WTC11 (cell line): ENCODE results near the gene PSKH1. TPM values are rescaled to one million over a fixed set of nuclear protein-coding genes. Genes with fewer than 3 reads are reported as not detected.

Experiments used
- ATAC-seq: fragments of 200-7000 bp; cut with Tn5 transposase; 2 replicates; pipeline ENCODE4 v1.10.0; 2021; ENCODE audit warnings: mild to moderate bottlenecking, moderate library complexity
- CTCF ChIA-PET: fragments of 300-600 bp; sonication (Branson Sonifier 250); formaldehyde crosslinking; loops from one replicate; lab custom pipeline; 2021; ENCODE audit warnings: antibody characterized with exemption; lab: Charles Lee
- POLR2A ChIA-PET: fragments of 350-600 bp; sonication (Branson Sonifier 250); formaldehyde crosslinking; loops from one replicate; lab custom pipeline; 2021; ENCODE audit warnings: antibody characterized with exemption; lab: Charles Lee
- DNase-seq: peaks from one replicate; pipeline ENCODE4 v3.0.0; 2021; ENCODE audit warnings: low spot score
- H3K27ac Mint-ChIP-seq: 2 replicates; pipeline ENCODE4 v1.8.0; 2021; ENCODE audit warnings: mixed read lengths
- H3K27me3 Mint-ChIP-seq: 2 replicates; pipeline ENCODE4 v1.8.0; 2021; ENCODE audit warnings: low read depth, mild to moderate bottlenecking, moderate library complexity, mixed read lengths
- H3K36me3 Mint-ChIP-seq: 2 replicates; pipeline ENCODE4 v1.8.0; 2021; ENCODE audit warnings: mixed read lengths
- H3K4me1 Mint-ChIP-seq: 2 replicates; pipeline ENCODE4 v1.8.0; 2022; ENCODE audit warnings: mixed read lengths
- H3K4me3 Mint-ChIP-seq: 2 replicates; pipeline ENCODE4 v1.8.0; 2021; ENCODE audit warnings: mild to moderate bottlenecking, moderate library complexity, mixed read lengths
- H3K9me3 Mint-ChIP-seq: 2 replicates; pipeline ENCODE4 v1.8.0; 2021; ENCODE audit warnings: mixed read lengths
- AFF4 ChIP-seq: sonication (generic); formaldehyde crosslinking; IDR thresholded peaks from 2 replicates; pipeline ENCODE4 v1.8.1; 2023; ENCODE audit warnings: mild to moderate bottlenecking, missing genetic modification reagents, borderline replicate concordance
- CREB1 ChIP-seq: sonication (generic); formaldehyde crosslinking; IDR thresholded peaks from 2 replicates; pipeline ENCODE4 v1.8.0; 2023; ENCODE audit warnings: mild to moderate bottlenecking, missing genetic modification reagents
- CREM ChIP-seq: sonication (generic); formaldehyde crosslinking; IDR thresholded peaks from 2 replicates; pipeline ENCODE4 v1.8.1; 2022; ENCODE audit warnings: mild to moderate bottlenecking, missing genetic modification reagents, moderate library complexity
- E2F5 ChIP-seq: sonication (generic); formaldehyde crosslinking; IDR thresholded peaks from 2 replicates; pipeline ENCODE4 v1.8.1; 2022; ENCODE audit warnings: mild to moderate bottlenecking, moderate library complexity, missing genetic modification reagents
- ELF4 ChIP-seq: sonication (generic); formaldehyde crosslinking; IDR thresholded peaks from 2 replicates; pipeline ENCODE4 v1.8.1; 2022; ENCODE audit warnings: low read depth, mild to moderate bottlenecking, moderate library complexity, missing genetic modification reagents
- EMX1 ChIP-seq: fragments of 250-450 bp; sonication (Bioruptor Pico); IDR thresholded peaks from 2 replicates; pipeline ENCODE4 v1.8.0; 2021; ENCODE audit warnings: mild to moderate bottlenecking
- FOXK1 ChIP-seq: sonication (generic); formaldehyde crosslinking; IDR thresholded peaks from 2 replicates; pipeline ENCODE4 v1.8.0; 2022; ENCODE audit warnings: mild to moderate bottlenecking, moderate library complexity, missing genetic modification reagents
- IRF1 ChIP-seq: sonication (generic); formaldehyde crosslinking; IDR thresholded peaks from 2 replicates; pipeline ENCODE4 v1.8.0; 2023; ENCODE audit warnings: missing genetic modification reagents
- MLX ChIP-seq: sonication (generic); formaldehyde crosslinking; IDR thresholded peaks from 2 replicates; pipeline ENCODE4 v1.8.1; 2023; ENCODE audit warnings: mild to moderate bottlenecking, missing genetic modification reagents, moderate library complexity
- NR1H2 ChIP-seq: sonication (generic); formaldehyde crosslinking; IDR thresholded peaks from 2 replicates; pipeline ENCODE4 v1.9.0; 2021; ENCODE audit warnings: mild to moderate bottlenecking, moderate library complexity, missing genetic modification reagents
- PREB ChIP-seq: sonication (generic); formaldehyde crosslinking; IDR thresholded peaks from 2 replicates; pipeline ENCODE4 v1.8.1; 2022; ENCODE audit warnings: mild to moderate bottlenecking, missing genetic modification reagents, moderate library complexity, borderline replicate concordance
- SMAD4 ChIP-seq: sonication (generic); formaldehyde crosslinking; IDR thresholded peaks from 2 replicates; pipeline ENCODE4 v1.8.0; 2022; ENCODE audit warnings: mild to moderate bottlenecking, missing genetic modification reagents
- SOX15 ChIP-seq: fragments of 250-450 bp; sonication (Bioruptor Pico); IDR thresholded peaks from 2 replicates; pipeline ENCODE4 v1.9.0; 2021; ENCODE audit warnings: mild to moderate bottlenecking
- STAT6 ChIP-seq: sonication (generic); formaldehyde crosslinking; conservative IDR thresholded peaks from 2 replicates; pipeline ENCODE4 v1.8.1; 2023; ENCODE audit warnings: mild to moderate bottlenecking, low read depth, missing genetic modification reagents, moderate library complexity
- TCF7 ChIP-seq: sonication (generic); formaldehyde crosslinking; IDR thresholded peaks from 2 replicates; pipeline ENCODE4 v1.8.0; 2022; ENCODE audit warnings: mild to moderate bottlenecking, low read depth, missing genetic modification reagents, moderate library complexity
- TEAD1 ChIP-seq: sonication (generic); formaldehyde crosslinking; IDR thresholded peaks from 2 replicates; pipeline ENCODE4 v1.8.0; 2022; ENCODE audit warnings: mild to moderate bottlenecking, missing genetic modification reagents
- ZNF121 ChIP-seq: sonication (generic); formaldehyde crosslinking; IDR thresholded peaks from 2 replicates; pipeline ENCODE4 v1.8.0; 2023; ENCODE audit warnings: missing genetic modification reagents
- ZNF232 ChIP-seq: sonication (generic); formaldehyde crosslinking; IDR thresholded peaks from 2 replicates; pipeline ENCODE4 v1.8.0; 2022; ENCODE audit warnings: mild to moderate bottlenecking, missing genetic modification reagents
- ZNF396 ChIP-seq: fragments of 250-450 bp; sonication (Bioruptor Pico); IDR thresholded peaks from 2 replicates; pipeline ENCODE4 v1.8.0; 2021; ENCODE audit warnings: mild to moderate bottlenecking, moderate library complexity, borderline replicate concordance
- ZNF416 ChIP-seq: fragments of 250-450 bp; sonication (Bioruptor Pico); IDR thresholded peaks from 2 replicates; pipeline ENCODE4 v1.9.0; 2021; ENCODE audit warnings: mild to moderate bottlenecking, inconsistent platforms
- ZNF512 ChIP-seq: sonication (generic); formaldehyde crosslinking; IDR thresholded peaks from 2 replicates; pipeline ENCODE4 v1.8.1; 2022; ENCODE audit warnings: missing genetic modification reagents, borderline replicate concordance
- total RNA-seq: library from RNA; stranded (reverse); gene quantifications from 3 replicates; pipeline ENCODE4 v1.2.3, GENCODE V29; 2021

Gene PSKH1
- total RNA-seq, 1 experiment from 2014 or later: 32.6 TPM

GRCh38 chr16:67917852-67918236 lies 24.8 kb downstream of the PSKH1 start:
- DNase-seq: no peak
- H3K4me1 Mint-ChIP-seq: peaks cover 45% of the 10 kb centered on the region
- no peak for ATAC-seq
- no peaks in the 10 kb centered on the region; the same call in 1 of the 2 replicates for H3K36me3 Mint-ChIP-seq
- no peak overlapping the region for H3K27ac Mint-ChIP-seq
- no peaks in the 10 kb centered on the region; the same call in 1 of the 2 replicates for H3K27me3 Mint-ChIP-seq
- TF ChIP-seq TEAD1 (no peak), ZNF396 (CRISPR knock-in tag) (no peak), ELF4 (CRISPR knock-in tag) (no peak), SMAD4 (CRISPR knock-in tag) (no peak), ZNF121 (CRISPR knock-in tag) (no peak), STAT6 (no peak), ZNF512 (CRISPR knock-in tag) (no peak)
- TF ChIP-seq, all 79 proteins: peak for 0
- Mint-ChIP-seq H3K4me3 (no peak overlapping the region), H3K9me3 (no peaks in the 10 kb centered on the region)
- POLR2A ChIA-PET: no interaction called here
- CTCF ChIA-PET: interaction anchor here (1.0 kb wide), 1 partner anchor 8 kb away, joined by 3 read pairs; no protein-coding TSS in a partner anchor

GRCh38 chr16:67919622-67920221 lies 26.7 kb downstream of the PSKH1 start:
- Mint-ChIP-seq H3K27ac (no peak overlapping the region), H3K4me3 (no peak overlapping the region), H3K4me1 (peaks cover 36% of the 10 kb centered on the region), H3K27me3 (no peaks in the 10 kb centered on the region; the same call in 1 of the 2 replicates), H3K9me3 (no peaks in the 10 kb centered on the region), H3K36me3 (no peaks in the 10 kb centered on the region; the same call in 1 of the 2 replicates)
- ChIA-PET CTCF (interaction anchor here (0.6 to 1.7 kb wide), 5 partner anchors 22 to 464 kb away, joined by 3 to 12 read pairs (median 5); no protein-coding TSS in a partner anchor), POLR2A (interaction anchor here (1.0 kb wide), 1 partner anchor 35 kb away, joined by 4 read pairs; the partner anchor contains the start of gene NRN1L)
- ATAC-seq (peak; percentile 8; the same call in 1 of the 2 replicates), DNase-seq (no peak)
- no peak for TF ChIP-seq EMX1 (CRISPR knock-in tag)
- TF ChIP-seq E2F5: no peak
- no peak for TF ChIP-seq PREB (CRISPR knock-in tag)
- TF ChIP-seq FOXK1: no peak
- TF ChIP-seq ZNF512 (CRISPR knock-in tag): no peak
- TF ChIP-seq MLX (CRISPR knock-in tag): no peak
- no peak for TF ChIP-seq AFF4
- TF ChIP-seq SOX15 (CRISPR knock-in tag): no peak
- no peak for TF ChIP-seq CREM
- TF ChIP-seq NR1H2 (CRISPR knock-in tag): no peak
- TF ChIP-seq CREB1 (CRISPR knock-in tag): no peak
- TF ChIP-seq TCF7 (CRISPR knock-in tag): no peak
- no peak for TF ChIP-seq ZNF416 (CRISPR knock-in tag)
- TF ChIP-seq ZNF232 (CRISPR knock-in tag): no peak
- no peak for TF ChIP-seq IRF1 (CRISPR knock-in tag)
